HG03064 (cell line): Measurements from ENCODE around the gene CERS6.

Experiments used
- ATAC-seq: cut with Tn5 transposase; IDR thresholded peaks from one replicate; pipeline ENCODE4 v1.9.1; 2021; ENCODE audit warnings: low read depth; ENCODE audit not compliant: unreplicated experiment

CERS6 gene

GRCh38 chr2:168592181-168592831, 136.2 kb downstream of the CERS6 start:
- no peak for ATAC-seq

DNA sequence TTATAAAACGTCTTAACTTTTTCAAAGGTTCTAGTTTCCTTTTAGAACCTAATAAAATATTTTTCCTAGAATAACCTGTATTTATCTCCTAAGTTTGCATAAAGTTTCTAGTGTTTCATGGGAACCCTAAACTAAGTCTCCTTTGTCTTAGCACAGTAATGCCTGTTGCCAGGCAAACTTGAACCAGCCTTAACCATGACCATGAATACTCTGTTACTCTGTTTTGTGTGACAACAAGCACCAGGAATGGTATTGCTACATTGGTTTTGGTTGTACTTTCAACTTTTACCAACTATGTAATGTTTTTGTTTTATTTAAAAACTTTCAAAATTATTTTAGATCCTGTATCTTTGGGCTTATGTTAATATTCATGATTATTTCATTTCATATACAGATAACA, 137.6 kb downstream of the CERS6 start:
- no peak for ATAC-seq

- peak; percentile 93 for ATAC-seq
These were observed 138.7 kb downstream of the CERS6 start for GRCh38 chr2:168594778-168595177.

DNA sequence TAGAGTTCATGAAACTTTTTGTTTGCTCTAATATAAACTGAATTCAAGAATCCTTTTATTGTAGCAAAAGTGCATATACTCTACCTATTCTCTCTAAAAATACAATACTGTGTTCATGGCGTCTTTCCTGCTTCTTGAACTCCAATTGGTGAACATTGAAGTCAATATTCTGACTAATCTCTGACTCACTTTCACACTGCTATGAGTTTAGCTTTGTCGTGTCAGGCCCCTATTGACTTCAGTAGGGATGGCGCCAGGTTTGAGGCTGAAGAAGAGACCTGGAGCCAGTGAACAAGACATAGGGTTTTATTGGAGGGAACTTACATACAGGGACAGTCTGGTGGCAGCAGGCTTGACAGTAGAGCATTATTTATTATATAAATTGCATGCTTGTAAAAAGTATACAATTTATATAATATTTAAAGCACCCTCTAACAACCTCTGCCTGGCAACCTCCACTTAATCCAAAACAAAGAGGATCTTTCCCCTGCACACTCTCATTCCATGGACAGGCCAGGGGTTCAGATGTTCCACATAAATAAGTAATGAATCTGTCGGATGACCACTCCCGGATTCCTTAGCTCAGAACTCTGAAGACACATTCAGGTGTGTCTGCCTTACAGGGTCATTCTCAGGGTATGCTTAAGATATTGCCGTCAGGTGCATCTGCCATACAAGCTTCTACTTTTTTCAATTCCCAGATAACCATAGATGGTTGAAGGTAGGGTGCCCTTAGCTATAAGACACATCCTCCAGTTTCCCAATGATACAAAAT, 141.0 kb downstream of the CERS6 start:
- ATAC-seq, result no peak

GRCh38 chr2:168599738-168600137, 143.7 kb downstream of the CERS6 start:
- ATAC-seq, result no peak

DNA sequence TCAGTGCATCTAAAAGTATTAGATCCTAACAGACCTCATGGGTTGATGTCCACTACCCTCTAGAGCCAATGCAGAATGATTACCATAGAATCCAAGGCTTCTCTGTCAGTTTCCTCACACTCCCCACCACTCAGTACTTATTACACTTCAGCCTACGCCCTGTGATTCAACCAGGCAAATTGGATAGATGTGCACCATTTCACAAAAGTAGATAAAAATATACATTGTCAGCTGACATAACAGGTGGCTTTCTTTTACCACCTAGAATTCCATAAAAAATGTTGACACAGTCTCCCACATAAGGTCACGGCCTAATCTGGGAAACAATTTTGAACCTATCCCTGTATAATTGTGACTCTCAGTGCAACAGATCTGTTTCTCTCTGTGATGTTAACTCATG, 144.9 kb downstream of the CERS6 start:
- no peak for ATAC-seq

- ATAC-seq, result peak; percentile 71
These were observed 145.7 kb downstream of the CERS6 start for GRCh38 chr2:168601741-168602140.

DNA sequence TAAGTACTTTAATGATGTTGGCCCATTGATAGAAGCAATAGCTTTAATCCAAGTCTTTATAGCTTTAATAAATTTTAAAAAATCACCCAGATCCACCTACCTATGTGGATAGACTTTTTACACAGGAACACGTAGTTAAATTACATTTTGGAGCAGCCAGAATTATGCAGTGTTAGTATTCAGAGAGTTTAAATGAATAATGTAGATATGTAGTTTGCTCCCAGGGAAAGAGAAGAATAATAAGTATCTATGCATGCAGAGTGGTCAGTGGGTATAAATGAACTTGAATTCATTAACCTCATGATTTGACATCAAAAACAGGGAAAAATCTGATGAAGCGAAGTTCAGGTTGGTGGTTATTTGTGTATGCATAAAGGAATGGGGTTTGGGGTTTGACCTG, 146.3 kb downstream of the CERS6 start:
- ATAC-seq, result no peak

DNA sequence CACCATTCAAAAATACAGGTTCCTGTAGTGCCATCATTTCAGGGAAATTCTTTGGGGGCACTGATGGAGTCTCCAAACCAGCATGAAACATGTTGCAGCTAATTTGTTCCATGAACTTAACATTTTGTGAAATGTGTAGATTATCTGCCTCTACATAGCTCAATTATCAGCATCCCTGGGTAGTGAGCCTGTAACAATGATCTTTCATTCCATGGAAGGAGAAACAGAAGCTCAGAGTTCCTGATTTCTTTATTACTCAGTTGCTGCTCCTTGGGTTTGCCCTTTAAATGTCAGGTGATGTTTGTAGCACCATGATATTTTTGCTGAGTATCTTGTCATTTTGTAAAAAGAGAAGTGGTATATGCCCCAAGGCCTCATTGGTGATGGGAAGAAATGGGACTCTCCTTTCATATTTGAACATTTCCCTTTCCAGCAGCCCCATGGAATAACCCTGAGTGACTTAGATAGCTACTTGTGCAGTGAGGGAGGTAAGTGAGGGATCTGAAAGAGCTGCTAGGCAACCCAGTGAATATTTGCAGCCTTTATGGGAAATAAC, 146.9 kb downstream of the CERS6 start:
- no peak for ATAC-seq

GRCh38 chr2:168603439-168603961, 147.4 kb downstream of the CERS6 start:
- ATAC-seq, result no peak

DNA sequence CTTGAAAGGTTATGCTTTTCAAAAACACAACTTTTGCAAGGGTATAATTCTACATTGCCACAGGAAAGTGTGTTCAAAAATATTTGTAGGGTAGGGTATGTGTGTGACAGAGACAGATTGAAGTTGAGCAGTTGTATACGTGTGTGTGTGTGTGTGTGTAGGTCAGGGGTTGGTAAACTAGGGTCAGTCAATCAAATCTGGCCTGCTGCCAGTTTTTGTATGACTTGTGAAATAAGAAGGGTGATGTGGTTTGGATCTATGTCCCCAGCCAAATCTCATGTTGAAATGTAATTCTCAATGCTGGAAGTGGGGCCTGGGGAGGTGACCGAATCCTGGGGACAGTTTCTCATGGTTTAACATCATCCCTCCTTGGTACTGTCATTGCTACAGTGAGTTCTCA, 148.2 kb downstream of the CERS6 start:
- no peak for ATAC-seq

DNA sequence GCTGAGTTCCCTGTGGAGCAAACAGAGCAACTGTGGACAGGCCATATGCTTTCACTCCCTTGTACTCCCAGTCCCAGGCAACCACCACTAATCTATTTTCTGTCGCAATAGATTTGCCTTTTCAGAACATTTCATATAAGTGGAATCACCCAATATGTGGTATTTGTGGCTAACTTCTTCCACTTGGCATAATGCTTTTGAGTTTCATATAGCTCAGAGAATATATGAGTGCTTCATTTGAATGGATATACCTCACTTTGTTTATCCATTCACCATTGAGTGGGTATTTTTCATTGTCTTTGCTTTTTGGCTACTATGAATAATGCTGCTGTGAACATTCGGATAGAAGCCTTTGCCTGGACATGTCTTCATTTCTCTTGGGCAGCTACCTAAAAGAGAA, 151.9 kb downstream of the CERS6 start:
- no peak for ATAC-seq

DNA sequence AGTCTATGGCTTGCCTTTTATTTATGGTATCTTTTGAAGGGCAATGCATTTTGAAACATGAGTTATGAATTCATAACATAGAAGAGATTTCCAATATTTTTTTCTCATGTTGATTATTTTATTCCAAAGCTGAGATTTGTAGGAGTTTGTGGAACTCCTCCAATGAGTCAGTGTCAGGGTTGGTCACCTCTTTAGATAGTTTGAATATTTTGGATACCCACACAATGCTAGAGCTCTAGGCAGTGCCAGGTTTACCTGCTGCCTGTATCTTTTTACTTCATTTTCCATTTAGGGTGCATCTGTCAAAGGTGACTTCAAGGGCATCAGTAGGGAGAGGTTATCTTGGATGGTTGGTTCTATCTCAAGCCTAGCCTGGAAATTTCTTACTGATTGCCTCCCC, 152.7 kb downstream of the CERS6 start:
- no peak for ATAC-seq

DNA sequence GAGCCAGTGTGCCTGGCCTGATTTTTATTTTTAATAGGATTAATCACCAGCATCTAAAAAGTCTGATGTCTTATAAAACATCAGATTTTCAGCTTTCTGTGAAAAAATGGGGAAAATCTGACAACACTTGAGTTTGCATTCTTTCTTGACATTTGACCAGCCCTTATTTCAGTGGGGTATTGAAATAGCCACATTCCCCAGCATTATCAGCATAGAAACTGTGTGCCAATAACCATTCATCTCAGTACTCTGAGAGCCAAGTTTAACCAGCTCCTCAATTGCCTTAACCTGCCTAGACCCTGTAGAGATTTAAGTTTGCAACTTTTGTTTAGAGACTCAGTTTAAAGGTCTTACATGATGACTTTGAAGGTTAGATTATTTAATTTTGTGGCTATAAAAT, 155.0 kb downstream of the CERS6 start:
- ATAC-seq, result no peak

GRCh38 chr2:168611896-168612650, 156.0 kb downstream of the CERS6 start:
- no peak for ATAC-seq

DNA sequence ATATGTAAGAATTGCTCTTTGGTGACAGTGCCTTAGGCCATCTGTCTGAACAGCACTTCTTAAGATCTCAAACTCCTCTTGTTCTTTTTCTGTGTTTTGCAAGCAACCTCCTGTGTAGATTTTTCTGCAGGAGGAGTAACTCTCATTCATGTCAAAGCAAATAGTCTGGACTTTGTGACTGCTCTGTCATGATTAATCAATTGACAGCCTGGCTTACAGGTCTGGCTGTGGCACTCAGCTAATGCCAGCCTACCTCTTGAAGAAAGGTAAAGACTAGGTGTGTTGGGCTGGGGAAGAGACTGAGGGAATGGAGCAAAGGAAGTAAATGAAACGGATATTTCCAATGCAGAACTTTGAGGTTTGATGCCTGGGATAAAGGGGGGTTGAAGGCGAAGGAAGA, 156.6 kb downstream of the CERS6 start:
- no peak for ATAC-seq

DNA sequence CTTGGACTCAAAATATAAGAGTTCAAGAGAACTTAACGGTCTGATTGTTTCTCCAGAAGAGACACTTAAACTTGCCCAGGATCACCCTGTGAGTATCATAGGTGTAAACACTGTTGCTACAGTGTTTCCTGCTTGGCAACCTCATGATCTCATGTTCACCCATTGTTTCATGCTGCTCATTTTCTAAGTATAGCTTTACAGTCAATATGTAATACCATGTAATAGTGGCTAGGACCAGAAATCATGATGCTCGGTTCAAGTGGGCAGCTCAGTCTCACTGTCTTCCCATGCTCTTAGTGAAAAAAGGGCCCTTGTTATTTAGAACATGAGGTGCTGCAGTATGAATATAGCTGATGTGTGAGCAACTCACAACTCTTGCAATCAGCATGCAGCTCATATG, 157.5 kb downstream of the CERS6 start:
- ATAC-seq, result no peak

DNA sequence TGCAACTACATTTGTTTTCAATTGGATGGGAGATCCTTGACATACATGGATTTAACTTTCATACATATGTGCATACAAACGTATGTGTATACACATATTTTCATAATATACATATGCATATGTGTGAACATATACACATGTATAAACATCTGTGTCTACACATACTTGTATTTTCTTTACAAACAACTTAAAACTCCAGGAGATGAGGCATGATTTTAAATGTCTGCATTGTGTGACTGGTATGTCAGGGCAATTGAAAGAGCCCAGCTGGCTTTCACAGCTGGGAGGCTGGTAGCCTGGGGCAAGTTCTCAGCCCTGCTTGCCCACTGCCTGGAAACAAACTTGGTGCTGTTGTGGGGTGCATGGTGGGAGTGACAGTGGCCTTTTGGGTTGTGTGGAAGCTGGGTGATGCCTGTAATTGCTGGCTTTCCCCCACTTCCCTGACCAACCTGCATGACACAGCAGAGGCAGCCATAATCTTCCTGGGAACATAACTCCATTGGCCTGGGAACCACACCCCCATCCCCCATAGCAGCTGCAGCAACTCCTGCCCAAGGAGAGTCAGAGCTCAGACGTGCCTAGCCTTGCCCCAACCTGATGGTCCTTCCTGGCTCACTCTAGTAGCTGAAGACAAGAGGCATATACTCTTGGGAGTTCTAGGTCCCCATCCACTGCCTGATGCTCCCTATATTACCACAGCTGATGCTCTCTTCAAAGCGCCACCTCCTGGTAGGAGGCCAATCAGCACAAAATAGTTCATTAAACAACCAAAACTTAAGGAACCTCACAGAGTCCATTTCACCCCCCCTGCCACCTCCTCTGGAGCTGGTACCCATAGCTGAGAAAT, 158.3 kb downstream of the CERS6 start:
- no peak for ATAC-seq

- ATAC-seq, result no peak
These were observed 164.5 kb downstream of the CERS6 start for GRCh38 chr2:168620554-168620953.

DNA sequence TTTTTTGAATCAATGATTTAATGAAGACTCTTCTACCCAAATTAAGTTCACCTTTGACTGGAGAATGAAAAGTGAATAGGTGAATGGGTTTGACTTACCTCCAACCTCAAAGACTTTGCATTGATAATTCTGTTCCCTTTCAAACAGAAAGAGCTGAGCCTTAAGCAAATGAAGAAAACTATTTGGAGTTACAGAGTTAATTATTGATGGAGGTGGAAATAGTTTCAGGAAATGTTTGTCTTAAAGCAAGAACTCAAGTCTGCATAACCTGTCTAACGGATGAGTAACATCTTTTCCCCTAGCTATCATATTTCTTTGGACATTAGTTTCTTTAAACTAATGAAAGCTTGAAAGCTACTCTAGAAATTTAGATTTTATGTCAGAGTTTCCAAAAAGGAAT, 166.5 kb downstream of the CERS6 start:
- no peak for ATAC-seq
